Fibroblast of mammary gland (primary cell): ENCODE data around the gene LSM4.

ENCODE experiments used
- DNase-seq: peaks from one replicate; pipeline ENCODE4 v3.0.0-alpha.2; 2010; ENCODE audit warnings: low read depth
- H3K4me3 ChIP-seq: 2 replicates; pipeline ENCODE4 v1.5.1; 2011; ENCODE audit warnings: low read depth, mild to moderate bottlenecking, low read length, moderate library complexity; ENCODE audit not compliant: control insufficient read depth
- TF ChIP-seq, protein P1 (sequence below): conservative IDR thresholded peaks from 2 replicates; pipeline ENCODE4 v1.5.1; 2011; ENCODE audit warnings: low read depth, low read length, inconsistent platforms; ENCODE audit not compliant: control insufficient read depth, insufficient read depth

Gene LSM4

DNA sequence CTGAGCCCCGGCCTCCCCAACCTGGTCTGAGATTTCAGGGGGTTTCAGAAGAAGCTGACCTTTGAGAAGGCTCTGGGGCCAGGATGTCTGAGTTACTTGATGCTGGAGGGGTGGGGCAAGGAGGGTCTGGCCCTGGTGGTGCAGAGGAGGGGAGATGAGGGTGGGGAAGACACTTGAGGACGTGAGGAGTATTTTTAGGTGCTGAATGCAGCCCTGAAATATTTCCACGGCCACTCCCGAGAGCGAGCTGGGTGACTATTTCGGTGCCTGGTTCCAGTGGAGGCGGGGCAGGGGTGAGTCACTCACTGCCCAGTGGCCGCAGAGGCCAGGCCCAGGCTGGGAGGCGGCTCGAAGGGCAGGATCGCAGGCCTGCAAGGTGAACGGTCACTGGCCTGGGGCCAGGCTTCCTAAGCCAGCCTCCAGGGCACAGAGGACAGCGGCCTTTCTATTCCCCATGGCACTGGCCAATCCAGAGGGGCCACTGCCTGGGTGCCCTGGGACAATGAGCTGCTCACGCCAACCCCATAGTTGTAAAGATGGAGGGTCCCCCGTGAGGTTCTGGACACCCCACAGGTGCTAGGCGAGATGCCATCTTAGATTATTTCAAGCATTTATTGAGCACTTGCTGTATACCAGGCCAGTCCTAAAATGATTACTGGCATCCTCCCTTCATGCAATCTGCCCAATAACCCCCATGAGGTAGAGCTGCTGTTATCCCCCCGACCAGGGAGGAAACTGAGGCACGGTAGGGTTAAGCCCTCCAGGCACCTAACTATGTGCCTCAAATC is 21.8 kb downstream of the LSM4 start:
- TF ChIP-seq, protein P1, sequence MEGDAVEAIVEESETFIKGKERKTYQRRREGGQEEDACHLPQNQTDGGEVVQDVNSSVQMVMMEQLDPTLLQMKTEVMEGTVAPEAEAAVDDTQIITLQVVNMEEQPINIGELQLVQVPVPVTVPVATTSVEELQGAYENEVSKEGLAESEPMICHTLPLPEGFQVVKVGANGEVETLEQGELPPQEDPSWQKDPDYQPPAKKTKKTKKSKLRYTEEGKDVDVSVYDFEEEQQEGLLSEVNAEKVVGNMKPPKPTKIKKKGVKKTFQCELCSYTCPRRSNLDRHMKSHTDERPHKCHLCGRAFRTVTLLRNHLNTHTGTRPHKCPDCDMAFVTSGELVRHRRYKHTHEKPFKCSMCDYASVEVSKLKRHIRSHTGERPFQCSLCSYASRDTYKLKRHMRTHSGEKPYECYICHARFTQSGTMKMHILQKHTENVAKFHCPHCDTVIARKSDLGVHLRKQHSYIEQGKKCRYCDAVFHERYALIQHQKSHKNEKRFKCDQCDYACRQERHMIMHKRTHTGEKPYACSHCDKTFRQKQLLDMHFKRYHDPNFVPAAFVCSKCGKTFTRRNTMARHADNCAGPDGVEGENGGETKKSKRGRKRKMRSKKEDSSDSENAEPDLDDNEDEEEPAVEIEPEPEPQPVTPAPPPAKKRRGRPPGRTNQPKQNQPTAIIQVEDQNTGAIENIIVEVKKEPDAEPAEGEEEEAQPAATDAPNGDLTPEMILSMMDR, result no peak
- peak; percentile 78 for DNase-seq
- no peak overlapping the region for H3K4me3 ChIP-seq

DNA sequence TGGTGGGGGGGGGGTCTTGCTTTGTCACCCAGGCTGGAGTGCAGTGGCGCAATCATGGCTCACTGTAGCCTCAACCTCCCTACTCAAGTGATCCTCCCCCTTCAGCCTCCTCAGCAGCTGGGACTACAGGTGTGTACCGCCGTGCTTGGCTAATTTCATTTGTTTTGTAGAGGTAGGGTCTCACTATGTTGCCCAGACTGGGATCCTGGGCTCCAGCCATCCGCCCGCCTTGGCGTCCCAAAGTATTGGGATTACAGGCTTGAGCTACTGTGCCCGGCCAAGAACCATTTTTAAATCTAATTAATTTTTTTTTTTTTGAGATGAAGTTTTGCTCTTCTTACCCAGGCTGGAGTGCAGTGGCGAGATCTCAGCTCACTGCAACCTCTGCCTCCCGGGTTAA is 23.2 kb downstream of the LSM4 start:
- DNase-seq, result no peak
- TF ChIP-seq, protein P1, result no peak
- no peak overlapping the region for H3K4me3 ChIP-seq

DNA sequence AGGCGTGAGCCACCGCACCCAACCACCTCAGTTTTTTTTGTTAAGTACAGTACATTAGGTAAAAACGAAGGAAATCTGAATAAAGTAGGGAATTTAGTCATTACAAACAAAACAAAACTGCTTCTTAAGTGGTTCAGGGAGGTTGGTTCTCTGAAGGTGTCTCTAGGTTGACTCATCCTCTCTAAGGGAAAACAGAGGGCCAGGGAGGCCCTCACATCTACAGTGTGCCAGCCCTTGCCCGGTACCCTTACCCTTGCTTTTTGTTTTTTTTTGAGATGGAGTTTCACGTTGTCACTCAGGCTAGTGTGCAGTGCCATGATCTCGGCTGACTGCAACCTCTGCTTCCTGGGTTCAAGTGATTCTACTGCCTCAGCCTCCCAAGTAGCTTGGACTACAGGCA is 24.3 kb downstream of the LSM4 start:
- no peak for DNase-seq
- TF ChIP-seq, protein P1, result no peak
- no peak overlapping the region for H3K4me3 ChIP-seq

DNA sequence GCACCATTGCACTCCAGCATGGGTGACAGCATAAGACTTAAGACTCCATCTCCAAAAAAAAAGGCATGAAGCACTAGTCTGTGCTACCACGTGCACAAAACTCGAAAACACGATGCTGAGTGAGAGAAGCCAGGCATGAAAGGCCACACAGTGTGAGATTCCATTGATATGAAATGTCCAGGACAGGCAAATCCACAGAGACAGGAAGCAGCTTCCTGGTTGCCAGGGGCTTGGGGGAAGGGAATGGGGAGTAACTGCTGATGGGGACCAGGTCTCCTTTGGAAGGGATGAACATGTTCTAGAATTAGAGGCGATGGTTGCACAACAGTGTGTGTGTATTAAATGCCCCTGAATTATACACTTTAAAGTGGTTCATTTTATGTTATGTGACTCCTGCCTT is 25.6 kb downstream of the LSM4 start:
- no peak overlapping the region for H3K4me3 ChIP-seq
- no peak for DNase-seq
- TF ChIP-seq, protein P1, result no peak

DNA sequence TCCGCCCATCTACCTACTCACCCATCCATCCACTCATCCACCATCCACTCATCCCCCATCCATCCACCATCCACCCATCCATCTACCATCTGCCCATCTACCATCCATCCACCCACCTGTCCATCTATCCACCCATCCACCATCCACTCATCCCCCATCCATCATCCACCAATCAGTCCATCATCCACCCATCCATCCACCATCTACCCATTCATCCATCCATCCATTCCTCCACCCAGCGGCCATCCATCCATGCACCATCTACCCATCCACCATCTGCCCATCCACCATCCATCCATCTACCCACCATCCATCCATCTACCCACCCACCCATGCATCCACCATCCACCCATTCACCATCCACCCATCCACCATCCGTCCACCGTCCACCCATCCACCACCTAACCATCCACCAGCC is 27.8 kb downstream of the LSM4 start:
- no peak for DNase-seq
- no peak overlapping the region for H3K4me3 ChIP-seq
- TF ChIP-seq, protein P1, result no peak

DNA sequence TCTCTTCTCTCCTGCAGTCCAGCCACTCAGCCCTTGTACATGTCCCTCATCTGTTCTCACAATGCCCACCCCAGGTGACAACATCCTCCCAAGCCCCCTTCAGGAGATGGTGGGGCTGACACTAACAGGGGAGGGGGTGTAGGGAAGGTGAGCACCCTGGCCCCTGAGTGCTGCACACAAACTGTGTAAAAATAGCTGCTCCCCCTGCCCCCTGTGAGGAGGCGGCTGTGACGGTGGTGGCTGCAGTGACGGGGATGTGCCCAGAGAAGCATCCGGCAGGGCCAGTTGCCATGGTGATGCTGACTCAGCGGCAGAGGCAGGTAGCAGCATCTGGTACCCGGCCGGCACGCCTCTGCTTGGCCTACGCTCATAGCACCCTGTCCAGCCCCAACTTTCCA is 28.4 kb downstream of the LSM4 start:
- DNase-seq, result no peak

More for the DNA sequence above, 28.4 kb downstream of the LSM4 start:
- no peak overlapping the region for H3K4me3 ChIP-seq
- TF ChIP-seq, protein P1, result no peak
